ENCODE measurements around the gene RAB11FIP4.

RAB11FIP4 gene

DNA sequence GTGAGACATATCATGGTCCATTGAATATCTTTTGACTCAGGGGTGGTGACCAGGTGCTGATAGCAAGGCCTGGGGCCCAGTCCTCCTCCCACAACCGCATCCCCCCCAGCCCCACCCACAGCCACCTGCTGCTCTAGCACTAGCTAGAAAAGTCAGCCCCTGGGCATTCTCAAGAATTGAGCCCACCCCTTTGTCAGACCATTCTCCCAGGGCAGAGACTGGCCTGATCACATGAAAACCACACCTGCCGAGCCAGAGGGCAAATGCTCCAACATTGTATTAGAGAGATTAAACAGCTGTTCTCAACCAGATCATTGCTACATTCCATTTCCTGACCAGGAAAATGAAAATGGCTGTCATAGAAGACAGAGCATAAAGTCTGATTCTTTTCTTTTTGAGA lies 62.4 kb downstream of the RAB11FIP4 start:
- DNase-seq = no peak

DNA sequence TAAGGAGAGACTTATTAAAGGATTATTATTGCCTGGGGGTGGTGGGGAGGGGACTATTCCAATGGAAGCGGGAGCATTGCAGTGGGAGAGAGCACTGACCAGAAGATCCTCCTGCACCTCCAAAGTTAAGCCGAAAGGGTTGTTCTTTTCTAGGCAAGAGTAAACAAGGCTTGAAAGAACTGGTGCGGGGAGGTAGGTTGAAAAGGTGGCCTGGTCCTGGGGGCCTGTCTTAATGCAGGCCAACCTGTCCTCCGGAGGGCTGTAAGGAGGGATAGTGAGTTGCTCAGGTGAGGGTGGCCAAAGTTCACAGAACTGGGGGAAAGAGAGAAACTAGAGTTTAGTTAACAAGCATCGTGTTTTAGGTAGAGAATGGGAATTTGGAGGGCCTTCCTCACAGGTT lies 65.3 kb downstream of the RAB11FIP4 start:
- Histone ChIP-seq H3K27me3 (replicated peaks; ENCODE audit: control insufficient read depth, insufficient read depth, low read length, poor library complexity, severe bottlenecking) (no peaks in the 10 kb centered on the region), H3K36me3 (ENCODE audit: control insufficient read depth, insufficient read depth, low read length) (no peaks in the 10 kb centered on the region)
- DNase-seq = no peak

More for the DNA sequence above, 62.4 kb downstream of the RAB11FIP4 start:
- Histone ChIP-seq H3K27ac (ENCODE audit: insufficient read depth, low read length, poor library complexity, severe bottlenecking) (no peak overlapping the region), H3K4me3 (ENCODE audit: insufficient read depth, low read depth, low read length, poor library complexity, severe bottlenecking) (no peak overlapping the region), H3K4me1 (ENCODE audit: control insufficient read depth, insufficient read depth, low read length, poor library complexity, severe bottlenecking) (no peaks in the 10 kb centered on the region), H3K9me3 (ENCODE audit: control insufficient read depth, low read length) (no peaks in the 10 kb centered on the region), H3K36me3 (ENCODE audit: control insufficient read depth, insufficient read depth, low read length) (no peaks in the 10 kb centered on the region), H3K27me3 (replicated peaks; ENCODE audit: control insufficient read depth, insufficient read depth, low read length, poor library complexity, severe bottlenecking) (no peaks in the 10 kb centered on the region)

DNA sequence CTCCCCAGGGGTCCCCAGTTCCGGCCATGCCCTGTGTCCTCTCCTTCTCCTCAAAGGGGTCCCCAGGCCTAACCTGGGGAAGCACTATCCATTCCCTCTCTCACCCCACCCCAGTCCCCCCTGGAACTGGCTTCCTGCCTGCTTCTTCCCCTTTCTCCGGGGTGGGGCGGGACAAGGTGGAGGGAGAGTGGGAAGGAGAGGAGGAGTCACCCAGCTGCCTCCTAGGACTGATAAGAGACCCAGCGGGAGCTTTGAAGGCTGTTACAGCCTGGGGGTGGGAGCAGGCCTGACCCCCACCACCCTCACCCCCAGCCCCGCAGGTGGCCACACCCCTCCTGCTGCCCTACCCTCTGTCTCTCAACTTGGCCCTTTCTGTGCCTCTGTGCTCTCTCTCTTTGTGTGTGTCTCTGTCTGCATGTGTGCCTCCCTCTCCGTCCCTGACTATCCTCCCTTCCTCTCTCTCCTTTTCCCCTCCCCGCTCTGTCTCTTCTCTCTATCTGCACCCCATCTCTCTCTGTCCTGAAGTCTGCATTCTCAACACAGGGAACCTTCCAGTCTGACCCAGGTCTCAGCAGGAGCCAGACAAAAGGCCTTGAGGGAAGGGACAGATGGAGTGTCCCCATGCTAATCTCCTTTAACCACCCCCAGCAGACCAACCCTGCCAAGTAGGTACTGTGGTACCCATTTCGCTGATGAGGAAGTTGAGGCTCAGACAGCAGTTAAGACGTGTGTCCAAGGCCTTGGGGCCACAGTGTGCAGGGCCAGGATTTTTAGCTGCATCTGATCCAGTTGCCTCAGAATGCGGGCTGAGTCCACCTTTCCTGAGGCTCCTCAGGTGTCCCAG lies 66.1 kb downstream of the RAB11FIP4 start:
- Histone ChIP-seq H3K4me1 (ENCODE audit: control insufficient read depth, insufficient read depth, low read length, poor library complexity, severe bottlenecking) (no peaks in the 10 kb centered on the region), H3K27me3 (replicated peaks; ENCODE audit: control insufficient read depth, insufficient read depth, low read length, poor library complexity, severe bottlenecking) (no peaks in the 10 kb centered on the region), H3K9me3 (ENCODE audit: control insufficient read depth, low read length) (no peaks in the 10 kb centered on the region), H3K4me3 (ENCODE audit: insufficient read depth, low read depth, low read length, poor library complexity, severe bottlenecking) (no peak overlapping the region), H3K27ac (ENCODE audit: insufficient read depth, low read length, poor library complexity, severe bottlenecking) (no peak overlapping the region), H3K36me3 (ENCODE audit: control insufficient read depth, insufficient read depth, low read length) (no peaks in the 10 kb centered on the region)
- no peak for DNase-seq

More for the DNA sequence above, 65.3 kb downstream of the RAB11FIP4 start:
- no peaks in the 10 kb centered on the region for H3K9me3 ChIP-seq (ENCODE audit: control insufficient read depth, low read length)
- H3K4me3 ChIP-seq (ENCODE audit: insufficient read depth, low read depth, low read length, poor library complexity, severe bottlenecking) = no peak overlapping the region
- H3K4me1 ChIP-seq (ENCODE audit: control insufficient read depth, insufficient read depth, low read length, poor library complexity, severe bottlenecking) = no peaks in the 10 kb centered on the region
- no peak overlapping the region for H3K27ac ChIP-seq (ENCODE audit: insufficient read depth, low read length, poor library complexity, severe bottlenecking)

DNA sequence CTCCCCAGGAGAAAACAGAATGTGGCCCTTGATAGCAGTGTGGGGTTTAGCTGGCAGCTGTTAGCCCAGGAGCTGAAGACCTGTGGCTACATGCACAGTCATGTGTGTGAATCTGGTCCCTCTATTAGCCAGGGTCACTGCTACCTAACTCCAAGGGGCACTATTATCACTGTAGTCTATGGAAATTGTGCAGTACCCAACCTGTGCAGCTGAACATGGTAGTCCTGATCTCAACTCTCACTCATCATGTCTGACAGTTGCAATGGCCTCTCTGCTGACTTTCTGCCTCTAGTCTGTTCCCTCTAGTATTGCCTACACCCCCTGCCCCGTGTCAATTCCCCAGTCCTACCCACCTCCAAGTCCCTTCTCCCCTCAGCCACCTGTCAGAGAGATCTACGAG lies 67.4 kb downstream of the RAB11FIP4 start:
- no peak for DNase-seq
- no peaks in the 10 kb centered on the region for H3K27me3 ChIP-seq (replicated peaks; ENCODE audit: control insufficient read depth, insufficient read depth, low read length, poor library complexity, severe bottlenecking)
- no peaks in the 10 kb centered on the region for H3K4me1 ChIP-seq (ENCODE audit: control insufficient read depth, insufficient read depth, low read length, poor library complexity, severe bottlenecking)
- H3K36me3 ChIP-seq (ENCODE audit: control insufficient read depth, insufficient read depth, low read length) = no peaks in the 10 kb centered on the region
- no peaks in the 10 kb centered on the region for H3K9me3 ChIP-seq (ENCODE audit: control insufficient read depth, low read length)
- no peak overlapping the region for H3K4me3 ChIP-seq (ENCODE audit: insufficient read depth, low read depth, low read length, poor library complexity, severe bottlenecking)
- no peak overlapping the region for H3K27ac ChIP-seq (ENCODE audit: insufficient read depth, low read length, poor library complexity, severe bottlenecking)

DNA sequence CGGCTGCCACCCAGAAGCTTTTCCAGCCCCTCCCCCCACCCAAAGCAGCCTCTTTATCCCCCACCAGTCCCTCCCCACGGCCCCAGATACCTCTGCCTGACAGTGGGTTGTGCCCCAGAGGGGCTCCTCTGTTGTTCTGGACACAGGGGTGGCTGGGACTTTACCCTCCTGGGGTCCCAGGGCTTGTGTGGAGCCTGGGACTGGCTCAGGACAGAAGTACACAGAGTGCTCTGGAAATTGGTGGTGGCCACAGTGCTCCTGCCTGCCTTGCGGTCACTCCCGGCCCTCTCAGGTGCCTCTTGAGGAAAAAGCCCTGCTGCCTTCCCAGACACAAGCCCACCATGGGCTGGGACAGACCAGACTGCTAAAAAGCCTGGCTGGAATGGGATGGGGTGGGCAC lies 68.2 kb downstream of the RAB11FIP4 start:
- Histone ChIP-seq H3K9me3 (ENCODE audit: control insufficient read depth, low read length) (no peaks in the 10 kb centered on the region), H3K36me3 (ENCODE audit: control insufficient read depth, insufficient read depth, low read length) (no peaks in the 10 kb centered on the region)
- no peak for DNase-seq

DNA sequence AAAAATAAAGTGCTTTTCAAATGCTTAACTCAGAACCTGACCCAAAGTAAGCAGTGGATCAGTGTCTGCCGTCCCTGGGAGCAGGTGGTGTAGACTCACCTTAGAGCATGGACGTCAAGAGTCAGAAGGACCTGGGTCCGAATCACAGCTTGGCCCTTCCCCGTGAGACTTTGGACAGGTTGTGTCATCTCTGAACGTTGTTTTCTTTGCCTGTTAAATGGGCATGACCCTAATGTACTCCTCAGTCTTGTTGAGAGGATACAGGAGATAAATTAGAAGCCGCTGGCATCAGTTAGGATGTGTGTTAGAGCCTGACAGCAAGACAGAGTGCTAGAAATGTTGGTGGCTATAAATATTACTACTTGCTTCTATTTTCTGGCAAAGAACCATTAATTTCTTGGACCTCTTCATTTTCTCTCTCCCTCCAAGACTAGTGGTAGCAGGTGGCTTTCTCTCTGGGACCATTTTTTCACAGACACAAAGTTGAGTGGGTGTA lies 68.8 kb downstream of the RAB11FIP4 start:
- Histone ChIP-seq H3K9me3 (ENCODE audit: control insufficient read depth, low read length) (no peaks in the 10 kb centered on the region), H3K4me3 (ENCODE audit: insufficient read depth, low read depth, low read length, poor library complexity, severe bottlenecking) (no peak overlapping the region), H3K36me3 (ENCODE audit: control insufficient read depth, insufficient read depth, low read length) (no peaks in the 10 kb centered on the region), H3K27me3 (replicated peaks; ENCODE audit: control insufficient read depth, insufficient read depth, low read length, poor library complexity, severe bottlenecking) (no peaks in the 10 kb centered on the region), H3K27ac (ENCODE audit: insufficient read depth, low read length, poor library complexity, severe bottlenecking) (no peak overlapping the region), H3K4me1 (ENCODE audit: control insufficient read depth, insufficient read depth, low read length, poor library complexity, severe bottlenecking) (no peaks in the 10 kb centered on the region)
- no peak for DNase-seq

More for the DNA sequence above, 68.2 kb downstream of the RAB11FIP4 start:
- no peaks in the 10 kb centered on the region for H3K4me1 ChIP-seq (ENCODE audit: control insufficient read depth, insufficient read depth, low read length, poor library complexity, severe bottlenecking)
- no peaks in the 10 kb centered on the region for H3K27me3 ChIP-seq (replicated peaks; ENCODE audit: control insufficient read depth, insufficient read depth, low read length, poor library complexity, severe bottlenecking)
- H3K4me3 ChIP-seq (ENCODE audit: insufficient read depth, low read depth, low read length, poor library complexity, severe bottlenecking) = no peak overlapping the region
- H3K27ac ChIP-seq (ENCODE audit: insufficient read depth, low read length, poor library complexity, severe bottlenecking) = no peak overlapping the region

DNA sequence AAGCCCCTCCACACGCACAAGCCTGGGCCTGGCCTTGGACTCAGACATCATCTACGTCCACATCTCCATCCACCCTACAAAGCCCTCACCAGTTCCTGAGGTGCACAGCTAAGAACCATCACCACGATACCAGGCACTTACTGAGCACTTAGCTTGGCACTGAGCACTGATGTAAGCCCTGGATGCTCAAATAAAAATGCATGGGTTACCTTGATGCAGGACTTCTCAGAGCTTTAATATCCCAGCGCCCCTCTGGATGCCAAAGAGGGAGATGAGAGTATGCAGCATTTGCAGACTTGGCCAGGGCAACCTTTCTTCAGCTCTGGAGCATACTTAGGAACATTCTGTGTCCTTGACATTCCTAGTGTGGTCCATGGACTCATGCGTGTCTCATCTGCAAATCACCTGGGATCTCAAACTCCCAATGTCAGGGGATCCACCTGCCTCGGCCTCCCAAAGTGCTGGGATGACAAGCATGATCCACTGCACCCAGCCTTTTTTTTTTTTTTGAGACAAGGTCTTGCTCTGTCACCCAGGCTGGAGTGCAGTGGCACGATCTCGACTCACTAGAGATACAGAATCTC lies 69.8 kb downstream of the RAB11FIP4 start:
- Histone ChIP-seq H3K9me3 (ENCODE audit: control insufficient read depth, low read length) (no peaks in the 10 kb centered on the region), H3K4me3 (ENCODE audit: insufficient read depth, low read depth, low read length, poor library complexity, severe bottlenecking) (no peak overlapping the region), H3K27me3 (replicated peaks; ENCODE audit: control insufficient read depth, insufficient read depth, low read length, poor library complexity, severe bottlenecking) (no peaks in the 10 kb centered on the region), H3K36me3 (ENCODE audit: control insufficient read depth, insufficient read depth, low read length) (no peaks in the 10 kb centered on the region), H3K4me1 (ENCODE audit: control insufficient read depth, insufficient read depth, low read length, poor library complexity, severe bottlenecking) (no peaks in the 10 kb centered on the region), H3K27ac (ENCODE audit: insufficient read depth, low read length, poor library complexity, severe bottlenecking) (no peak overlapping the region)
- no peak for DNase-seq

DNA sequence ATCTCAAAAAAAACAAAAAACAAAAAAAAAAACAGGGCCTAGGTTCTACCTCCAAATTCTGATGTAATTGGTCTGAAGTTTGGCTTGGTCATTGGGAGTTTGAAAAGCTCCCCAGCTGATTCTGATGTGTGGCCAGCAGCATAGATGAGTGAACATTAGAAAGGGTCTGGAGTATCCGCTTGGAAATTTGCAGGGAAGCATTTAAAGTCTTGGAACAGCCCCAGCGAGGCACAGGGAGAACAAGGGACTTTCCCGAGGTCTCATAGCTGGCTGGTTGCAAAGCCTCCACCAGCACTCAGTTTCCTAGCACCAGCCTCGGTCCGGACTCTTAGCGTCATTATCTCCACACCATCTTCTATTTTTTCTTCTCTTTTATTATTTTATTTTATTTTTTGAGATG lies 70.8 kb downstream of the RAB11FIP4 start:
- no peak for DNase-seq
- Histone ChIP-seq H3K4me3 (ENCODE audit: insufficient read depth, low read depth, low read length, poor library complexity, severe bottlenecking) (no peak overlapping the region), H3K27ac (ENCODE audit: insufficient read depth, low read length, poor library complexity, severe bottlenecking) (no peak overlapping the region), H3K27me3 (replicated peaks; ENCODE audit: control insufficient read depth, insufficient read depth, low read length, poor library complexity, severe bottlenecking) (no peaks in the 10 kb centered on the region), H3K4me1 (ENCODE audit: control insufficient read depth, insufficient read depth, low read length, poor library complexity, severe bottlenecking) (no peaks in the 10 kb centered on the region), H3K36me3 (ENCODE audit: control insufficient read depth, insufficient read depth, low read length) (no peaks in the 10 kb centered on the region), H3K9me3 (ENCODE audit: control insufficient read depth, low read length) (no peaks in the 10 kb centered on the region)

DNA sequence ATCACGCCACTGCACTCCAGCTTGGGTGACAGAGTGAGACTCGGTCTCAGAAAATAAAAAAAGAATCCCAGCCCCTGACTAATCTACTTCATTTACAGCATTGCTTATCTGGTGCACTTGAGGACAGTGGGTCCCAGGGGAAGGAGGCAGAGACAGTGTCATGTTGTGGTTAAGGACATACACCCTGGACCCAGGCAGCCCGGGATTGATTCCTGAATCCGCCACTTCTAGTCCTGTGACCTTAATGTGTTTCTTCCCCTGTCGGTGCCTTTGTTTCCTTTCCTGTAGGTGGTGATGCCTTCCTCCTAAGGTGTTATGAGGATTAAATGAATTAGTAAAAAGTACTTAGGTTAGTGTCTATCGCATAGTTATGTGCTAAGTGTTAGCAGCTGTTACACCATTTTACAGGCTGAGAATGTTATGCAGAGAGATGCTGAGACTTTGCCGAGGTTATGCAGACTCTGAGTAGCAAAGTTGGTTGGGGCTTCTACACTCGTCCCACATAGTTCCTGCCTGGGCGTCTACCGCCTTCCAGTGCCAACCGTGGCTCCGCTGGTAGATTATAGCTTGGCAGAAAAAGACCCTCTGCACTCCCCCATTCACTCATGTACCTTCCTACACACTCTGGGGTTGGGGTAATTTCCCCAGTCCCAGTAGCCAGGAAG lies 74.8 kb downstream of the RAB11FIP4 start:
- Histone ChIP-seq H3K4me3 (ENCODE audit: insufficient read depth, low read depth, low read length, poor library complexity, severe bottlenecking) (no peak overlapping the region), H3K27me3 (replicated peaks; ENCODE audit: control insufficient read depth, insufficient read depth, low read length, poor library complexity, severe bottlenecking) (no peaks in the 10 kb centered on the region), H3K4me1 (ENCODE audit: control insufficient read depth, insufficient read depth, low read length, poor library complexity, severe bottlenecking) (no peaks in the 10 kb centered on the region), H3K9me3 (ENCODE audit: control insufficient read depth, low read length) (no peaks in the 10 kb centered on the region), H3K27ac (ENCODE audit: insufficient read depth, low read length, poor library complexity, severe bottlenecking) (no peak overlapping the region), H3K36me3 (ENCODE audit: control insufficient read depth, insufficient read depth, low read length) (no peaks in the 10 kb centered on the region)
- no peak for DNase-seq

Data from effector memory CD4-positive, alpha-beta T cell (primary cell).